C4-2B (cell line): ENCODE data around the gene IFFO2.

ENCODE experiments used
- ZFX ChIP-seq: fragments of 450-650 bp; IDR thresholded peaks from 2 replicates; pipeline ENCODE4 v1.6.1; 2017
- TF ChIP-seq, protein P1 (sequence below): fragments of 450-650 bp; conservative IDR thresholded peaks from 2 replicates; pipeline ENCODE4 v1.5.1; 2017; ENCODE audit warnings: mild to moderate bottlenecking

GRCh38 chr1:18884727-18885126 lies 71.7 kb downstream of the IFFO2 start:
- TF ChIP-seq, protein P1, sequence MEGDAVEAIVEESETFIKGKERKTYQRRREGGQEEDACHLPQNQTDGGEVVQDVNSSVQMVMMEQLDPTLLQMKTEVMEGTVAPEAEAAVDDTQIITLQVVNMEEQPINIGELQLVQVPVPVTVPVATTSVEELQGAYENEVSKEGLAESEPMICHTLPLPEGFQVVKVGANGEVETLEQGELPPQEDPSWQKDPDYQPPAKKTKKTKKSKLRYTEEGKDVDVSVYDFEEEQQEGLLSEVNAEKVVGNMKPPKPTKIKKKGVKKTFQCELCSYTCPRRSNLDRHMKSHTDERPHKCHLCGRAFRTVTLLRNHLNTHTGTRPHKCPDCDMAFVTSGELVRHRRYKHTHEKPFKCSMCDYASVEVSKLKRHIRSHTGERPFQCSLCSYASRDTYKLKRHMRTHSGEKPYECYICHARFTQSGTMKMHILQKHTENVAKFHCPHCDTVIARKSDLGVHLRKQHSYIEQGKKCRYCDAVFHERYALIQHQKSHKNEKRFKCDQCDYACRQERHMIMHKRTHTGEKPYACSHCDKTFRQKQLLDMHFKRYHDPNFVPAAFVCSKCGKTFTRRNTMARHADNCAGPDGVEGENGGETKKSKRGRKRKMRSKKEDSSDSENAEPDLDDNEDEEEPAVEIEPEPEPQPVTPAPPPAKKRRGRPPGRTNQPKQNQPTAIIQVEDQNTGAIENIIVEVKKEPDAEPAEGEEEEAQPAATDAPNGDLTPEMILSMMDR: no peak
- no peak for TF ChIP-seq ZFX
